OCI-LY1 (cell line): ENCODE measurements around the gene ASB2.

Experiments used
- H2AFZ ChIP-seq: fragments of 200-600 bp; sonication (generic), shearing (Covaris generic); 2 replicates; pipeline ENCODE4 v1.6.0; 2014; ENCODE audit warnings: antibody characterized with exemption, mild to moderate bottlenecking, low read length
- H3F3A ChIP-seq: fragments of 200-600 bp; sonication (generic), shearing (Covaris generic); 2 replicates; pipeline ENCODE4 v1.6.0; 2014; ENCODE audit warnings: mild to moderate bottlenecking, antibody characterized with exemption, low read length, moderate library complexity; ENCODE audit not compliant: insufficient read depth
- H3K27ac ChIP-seq: fragments of 200-600 bp; sonication (generic); 2 replicates; pipeline ENCODE4 v1.5.1; 2014; ENCODE audit warnings: low read length, mixed run types, mild to moderate bottlenecking, low read depth; ENCODE audit not compliant: poor library complexity, severe bottlenecking
- H3K27me3 ChIP-seq: fragments of 200-600 bp; sonication (generic); 2 replicates; pipeline ENCODE4 v1.6.0; 2014; ENCODE audit warnings: antibody characterized with exemption, mild to moderate bottlenecking, low read length, moderate library complexity; ENCODE audit not compliant: insufficient read depth
- H3K36me3 ChIP-seq: fragments of 200-600 bp; sonication (generic); 2 replicates; pipeline ENCODE4 v1.6.1; 2014; ENCODE audit warnings: mild to moderate bottlenecking, antibody characterized with exemption, low read length, moderate library complexity, mixed read lengths; ENCODE audit not compliant: insufficient read depth
- H3K4me1 ChIP-seq: fragments of 200-600 bp; sonication (generic); 2 replicates; pipeline ENCODE4 v1.5.1; 2014; ENCODE audit warnings: mild to moderate bottlenecking, low read length, moderate library complexity; ENCODE audit not compliant: insufficient read depth, severe bottlenecking
- H3K4me2 ChIP-seq: fragments of 200-600 bp; sonication (generic), shearing (Covaris generic); 2 replicates; pipeline ENCODE4 v1.6.1; 2014; ENCODE audit warnings: low read length
- H3K4me3 ChIP-seq: fragments of 200-600 bp; sonication (generic); 2 replicates; pipeline ENCODE4 v1.5.1; 2014; ENCODE audit warnings: low read length, low read depth, mild to moderate bottlenecking, mixed read lengths; ENCODE audit not compliant: poor library complexity, severe bottlenecking
- H3K79me2 ChIP-seq: fragments of 200-600 bp; shearing (Covaris generic); 2 replicates; pipeline ENCODE4 v1.6.1; 2016; ENCODE audit warnings: mixed run types, low read length, mixed read lengths; ENCODE audit not compliant: insufficient read depth
- H3K9ac ChIP-seq: fragments of 200-600 bp; sonication (generic), shearing (Covaris generic); 2 replicates; pipeline ENCODE4 v1.6.1; 2014; ENCODE audit warnings: mild to moderate bottlenecking, low read length, mixed read lengths
- H3K9me2 ChIP-seq: fragments of 200-600 bp; sonication (generic), shearing (Covaris generic); 2 replicates; pipeline ENCODE4 v1.6.1; 2014; ENCODE audit warnings: low read depth, mild to moderate bottlenecking, low read length, mixed read lengths
- H3K9me3 ChIP-seq: fragments of 200-600 bp; shearing (Covaris generic); 2 replicates; pipeline ENCODE4 v1.6.1; 2014; ENCODE audit warnings: low read length, mixed read lengths
- H4K20me1 ChIP-seq: fragments of 200-600 bp; sonication (generic), shearing (Covaris generic); 2 replicates; pipeline ENCODE4 v1.6.0; 2016; ENCODE audit warnings: mild to moderate bottlenecking, low read length; ENCODE audit not compliant: insufficient read depth
- CTCF ChIP-seq: fragments of 200-600 bp; sonication (generic), shearing (Covaris generic); IDR thresholded peaks from 2 replicates; pipeline ENCODE4 v1.5.1; 2017; ENCODE audit warnings: mild to moderate bottlenecking, antibody characterized with exemption, low read length, moderate library complexity, mixed read lengths
- EZH2 ChIP-seq: fragments of 200-600 bp; sonication (generic), shearing (Covaris generic); IDR thresholded peaks from 2 replicates; pipeline ENCODE4 v1.8.0; 2017; ENCODE audit warnings: borderline replicate concordance, mixed run types, mild to moderate bottlenecking, antibody characterized with exemption, low read length, moderate library complexity, mixed read lengths

Gene ASB2

DNA sequence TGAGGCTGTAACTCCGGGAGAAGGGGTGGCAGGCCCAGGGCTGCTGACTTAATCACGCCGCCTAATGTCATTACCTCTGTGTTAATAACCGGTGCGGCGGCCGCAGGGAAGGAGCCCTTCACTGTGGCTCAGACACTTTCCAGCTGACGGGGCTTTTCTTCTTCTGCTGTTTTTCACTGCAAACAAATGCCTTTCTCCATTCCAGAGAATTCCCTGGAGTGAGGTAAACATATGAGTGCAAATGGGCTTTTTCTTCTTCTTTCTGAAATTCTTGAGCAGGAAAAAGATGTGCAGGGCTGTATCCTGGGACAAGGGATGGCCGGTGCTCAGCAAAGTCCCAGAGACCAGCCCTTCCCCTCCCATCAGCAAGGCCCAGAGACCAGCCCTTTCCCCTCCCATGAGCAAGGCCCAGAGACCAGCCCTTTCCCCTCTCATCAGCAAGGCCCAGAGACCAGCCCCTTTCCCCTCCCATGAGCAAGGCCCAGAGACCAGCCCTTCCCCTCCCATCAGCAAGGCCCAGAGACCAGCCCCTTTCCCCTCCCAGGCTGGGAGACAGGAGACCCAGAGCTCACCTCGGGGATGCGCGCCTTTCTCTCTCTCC lies 82.6 kb downstream of the ASB2 start:
- H3K9me3 ChIP-seq, result no peaks in the 10 kb centered on the region
- no peaks in the 10 kb centered on the region for H4K20me1 ChIP-seq
- no peak overlapping the region for H3K27ac ChIP-seq
- no peak overlapping the region for H3K9ac ChIP-seq
- no peak overlapping the region for H2AFZ ChIP-seq
- no peaks in the 10 kb centered on the region for H3K36me3 ChIP-seq
- H3F3A ChIP-seq, result no peaks in the 10 kb centered on the region
- no peaks in the 10 kb centered on the region for H3K9me2 ChIP-seq
- H3K4me1 ChIP-seq, result no peaks in the 10 kb centered on the region
- H3K27me3 ChIP-seq, result no peaks in the 10 kb centered on the region
- no peak for TF ChIP-seq EZH2
- TF ChIP-seq CTCF, result no peak
- no peak overlapping the region for H3K4me3 ChIP-seq
- no peaks in the 10 kb centered on the region for H3K79me2 ChIP-seq
- H3K4me2 ChIP-seq, result no peak overlapping the region

DNA sequence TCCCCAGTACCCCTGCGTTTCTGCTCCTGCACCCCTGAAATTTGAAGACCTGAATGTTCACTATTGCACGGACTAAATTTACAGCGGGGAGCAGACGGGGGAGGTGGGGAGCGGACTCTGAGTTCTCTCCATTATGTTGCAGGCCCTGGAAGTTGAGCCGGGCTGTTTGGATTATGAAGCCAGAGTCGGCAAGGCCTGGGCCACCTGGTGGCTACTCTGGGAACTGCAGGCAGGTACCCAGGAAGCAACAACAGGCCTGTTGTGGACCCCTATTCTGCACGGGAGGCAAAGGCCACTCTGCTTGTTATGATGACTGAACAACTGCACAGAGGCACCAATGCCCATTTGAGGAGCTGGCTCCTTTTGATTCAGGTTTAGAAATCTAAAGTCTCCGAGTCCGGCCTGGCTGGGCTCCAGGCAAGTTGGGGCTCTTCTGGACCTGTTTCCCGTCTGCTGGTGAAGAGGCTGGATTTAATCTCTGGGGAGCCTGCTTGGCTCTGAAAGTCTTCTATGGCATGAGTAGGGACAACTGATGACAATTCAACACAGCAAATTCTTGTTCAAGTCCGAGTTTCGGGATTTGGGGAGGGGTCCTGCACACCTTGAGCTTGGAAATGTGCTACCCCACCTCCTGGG lies 83.3 kb downstream of the ASB2 start:
- Histone ChIP-seq H3K27me3 (no peaks in the 10 kb centered on the region), H3K9ac (no peak overlapping the region), H3K4me2 (no peak overlapping the region), H3K4me1 (no peaks in the 10 kb centered on the region), H2AFZ (no peak overlapping the region), H3K9me3 (no peaks in the 10 kb centered on the region), H4K20me1 (no peaks in the 10 kb centered on the region), H3K4me3 (no peak overlapping the region), H3K9me2 (no peaks in the 10 kb centered on the region), H3K36me3 (no peaks in the 10 kb centered on the region), H3F3A (no peaks in the 10 kb centered on the region), H3K79me2 (no peaks in the 10 kb centered on the region), H3K27ac (no peak overlapping the region)
- TF ChIP-seq EZH2 (no peak), CTCF (peak; percentile 93)

GRCh38 chr14:93892505-93892839 lies 83.9 kb downstream of the ASB2 start:
- Histone ChIP-seq H3F3A (no peaks in the 10 kb centered on the region), H3K9me2 (no peaks in the 10 kb centered on the region), H4K20me1 (no peaks in the 10 kb centered on the region), H3K27me3 (no peaks in the 10 kb centered on the region), H3K4me1 (no peaks in the 10 kb centered on the region), H3K36me3 (no peaks in the 10 kb centered on the region), H3K27ac (no peak overlapping the region), H3K4me2 (no peak overlapping the region), H3K4me3 (no peak overlapping the region), H3K79me2 (no peaks in the 10 kb centered on the region), H3K9me3 (no peaks in the 10 kb centered on the region), H3K9ac (no peak overlapping the region), H2AFZ (no peak overlapping the region)
- TF ChIP-seq CTCF (no peak), EZH2 (no peak)
